GM21515 (cell line): ENCODE data around the gene NCAM1.

ENCODE experiments used
- ATAC-seq: cut with Tn5 transposase; IDR thresholded peaks from one replicate; pipeline ENCODE4 v1.9.1; 2021; ENCODE audit not compliant: unreplicated experiment

Gene NCAM1

GRCh38 chr11:113163291-113164030, 202.2 kb downstream of the NCAM1 start:
- ATAC-seq: no peak

- ATAC-seq: no peak
Measured at GRCh38 chr11:113166280-113166679, 205.1 kb downstream of the NCAM1 start.

DNA sequence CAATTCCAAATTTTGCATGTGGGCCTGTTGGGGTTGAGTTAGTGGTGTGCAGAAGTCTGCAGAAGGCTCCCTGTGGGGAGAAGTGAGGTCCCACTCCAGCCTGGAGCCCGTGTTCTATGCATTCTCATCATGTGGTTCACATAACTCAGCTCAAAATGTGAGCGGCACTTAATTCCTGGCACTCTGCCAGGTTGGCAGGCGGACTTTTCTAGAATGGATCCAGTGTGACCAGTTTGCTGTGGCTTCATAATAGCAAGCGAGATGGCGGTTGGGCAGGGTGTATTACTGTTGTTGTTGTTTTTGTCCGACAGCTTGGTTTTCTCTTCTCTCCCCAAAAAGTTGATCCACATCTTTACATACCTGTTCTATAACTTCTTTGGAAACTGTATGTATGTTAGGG, 206.4 kb downstream of the NCAM1 start:
- ATAC-seq: no peak

GRCh38 chr11:113168354-113169342, 207.4 kb downstream of the NCAM1 start:
- no peak for ATAC-seq

GRCh38 chr11:113172382-113172951, 211.2 kb downstream of the NCAM1 start:
- ATAC-seq: no peak

- no peak for ATAC-seq
Measured at GRCh38 chr11:113173126-113173525, 211.9 kb downstream of the NCAM1 start.

DNA sequence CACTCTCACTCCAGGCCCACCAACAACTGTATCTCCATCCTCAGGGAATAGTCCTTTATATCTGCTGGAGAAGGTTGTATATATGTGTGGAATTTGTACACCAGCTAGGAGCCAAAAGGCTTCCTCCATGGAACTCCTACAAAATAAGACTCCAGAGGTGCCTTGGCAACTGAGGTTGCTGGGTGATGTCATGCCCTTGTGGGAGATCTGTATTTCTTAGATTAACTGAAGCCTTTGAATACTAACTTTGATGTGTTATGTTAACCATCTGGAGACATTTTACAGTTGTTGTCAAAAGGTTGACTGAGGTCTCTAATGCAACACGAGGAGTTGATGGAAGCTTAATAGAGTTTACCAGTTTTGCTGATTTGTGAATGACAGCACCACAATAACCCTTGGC, 213.7 kb downstream of the NCAM1 start:
- no peak for ATAC-seq

- ATAC-seq: no peak
Measured at GRCh38 chr11:113176599-113177360, 215.6 kb downstream of the NCAM1 start.

DNA sequence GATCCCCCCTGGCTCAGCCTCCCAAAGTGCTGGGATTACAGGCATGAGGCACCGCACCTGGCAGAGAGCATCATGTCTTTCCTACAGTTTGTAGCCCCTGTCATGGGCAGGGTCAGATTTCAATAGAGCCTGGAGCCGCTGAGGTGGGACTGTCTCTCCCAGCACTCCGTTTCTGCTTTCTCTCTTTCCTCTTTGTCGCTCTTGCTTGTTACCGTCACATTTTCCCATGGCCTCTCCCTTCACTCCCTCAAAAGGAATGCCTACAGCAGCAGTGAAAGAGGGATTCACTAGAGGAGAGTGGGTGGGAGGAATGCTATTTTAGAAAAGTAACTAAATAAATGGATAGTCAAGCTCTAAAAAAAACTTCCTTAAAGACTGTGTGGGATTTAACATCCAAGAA, 216.5 kb downstream of the NCAM1 start:
- ATAC-seq: no peak

- ATAC-seq: no peak
Measured at GRCh38 chr11:113178381-113179070, 217.3 kb downstream of the NCAM1 start.

DNA sequence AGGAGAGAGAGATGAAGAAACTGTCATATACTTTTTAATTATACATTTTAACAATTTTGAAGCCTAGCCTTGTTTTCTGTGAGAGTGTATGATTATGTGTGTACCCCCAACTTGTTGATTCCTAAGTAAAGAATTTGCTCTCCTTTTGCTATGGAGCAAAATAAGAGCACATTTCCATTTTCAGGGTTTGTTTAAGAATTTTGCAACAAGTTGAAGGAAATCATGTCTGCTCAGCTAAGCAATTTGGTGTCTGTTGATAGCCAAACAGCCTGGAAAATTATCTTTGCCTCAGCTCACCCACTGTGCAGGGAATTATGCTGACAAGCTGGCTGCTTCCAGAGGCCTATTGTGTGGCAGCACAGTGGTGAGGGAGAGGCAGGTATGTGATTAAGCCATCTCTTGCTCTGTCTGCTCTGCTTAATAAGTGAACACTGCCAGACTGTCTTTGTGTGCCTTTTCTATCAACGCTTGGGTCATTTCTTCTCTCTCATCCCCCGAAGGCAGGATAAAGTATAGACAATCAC, 218.0 kb downstream of the NCAM1 start:
- no peak for ATAC-seq

DNA sequence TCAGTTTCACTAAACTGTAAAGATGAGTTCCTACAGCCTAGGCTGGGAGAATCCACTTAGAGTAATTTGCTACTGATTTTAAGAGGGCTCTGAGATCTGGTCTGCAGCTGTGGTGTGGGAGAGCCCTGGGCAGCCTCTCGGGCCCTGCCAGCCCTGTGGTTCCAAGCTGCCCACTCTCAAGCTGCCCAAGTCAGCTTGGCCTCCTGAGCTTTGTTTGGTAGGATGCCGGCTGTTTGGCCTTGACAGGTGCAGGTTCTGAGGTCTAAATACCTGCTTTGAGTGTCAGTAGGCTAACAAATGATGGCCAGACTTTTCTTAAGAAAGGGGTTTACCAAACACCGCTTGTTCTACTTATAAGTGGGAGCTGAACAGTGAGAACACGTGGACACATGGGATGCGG, 219.9 kb downstream of the NCAM1 start:
- ATAC-seq: no peak

- ATAC-seq: no peak
Measured at GRCh38 chr11:113182288-113182687, 221.1 kb downstream of the NCAM1 start.

DNA sequence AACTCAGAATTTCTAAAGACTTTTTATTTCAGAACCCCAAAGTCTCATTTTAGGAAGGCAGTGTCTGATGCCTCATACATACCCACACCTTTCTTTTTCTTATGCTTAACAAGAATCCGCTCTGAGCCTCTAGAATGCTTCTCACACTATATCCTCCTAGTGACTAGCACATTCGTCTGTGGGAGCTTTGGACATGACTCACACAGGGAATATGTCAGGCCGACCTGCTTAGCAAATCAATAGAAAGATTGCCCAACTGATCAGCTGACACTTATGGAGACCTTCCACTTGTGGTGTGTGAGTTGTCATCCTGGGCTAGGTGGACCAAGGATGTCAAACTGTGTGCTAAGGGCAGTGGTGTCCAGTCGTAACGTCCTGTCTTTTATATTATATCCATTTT, 223.3 kb downstream of the NCAM1 start:
- ATAC-seq: no peak

DNA sequence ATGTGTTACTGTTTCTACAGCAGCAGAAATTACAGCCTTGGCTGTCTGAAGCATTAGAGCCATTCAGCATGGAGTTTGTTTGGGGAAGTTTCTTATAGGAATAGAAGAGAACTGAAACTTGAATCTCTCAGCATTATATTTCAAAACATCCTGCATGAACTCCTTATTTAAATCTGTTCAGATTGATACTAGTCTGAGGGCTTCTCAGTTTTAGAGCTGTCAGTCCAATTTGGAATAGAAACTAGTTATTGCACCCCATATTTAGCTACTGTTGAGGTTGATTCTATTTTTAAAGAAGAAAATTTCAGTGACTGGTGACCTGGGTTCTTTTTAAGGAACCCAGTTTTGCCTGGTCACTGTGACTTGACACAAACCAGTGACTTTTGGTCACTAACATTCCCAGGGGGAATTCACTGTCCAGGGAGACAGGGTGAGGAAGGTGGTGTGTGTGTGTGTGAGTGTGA, 227.2 kb downstream of the NCAM1 start:
- no peak for ATAC-seq

DNA sequence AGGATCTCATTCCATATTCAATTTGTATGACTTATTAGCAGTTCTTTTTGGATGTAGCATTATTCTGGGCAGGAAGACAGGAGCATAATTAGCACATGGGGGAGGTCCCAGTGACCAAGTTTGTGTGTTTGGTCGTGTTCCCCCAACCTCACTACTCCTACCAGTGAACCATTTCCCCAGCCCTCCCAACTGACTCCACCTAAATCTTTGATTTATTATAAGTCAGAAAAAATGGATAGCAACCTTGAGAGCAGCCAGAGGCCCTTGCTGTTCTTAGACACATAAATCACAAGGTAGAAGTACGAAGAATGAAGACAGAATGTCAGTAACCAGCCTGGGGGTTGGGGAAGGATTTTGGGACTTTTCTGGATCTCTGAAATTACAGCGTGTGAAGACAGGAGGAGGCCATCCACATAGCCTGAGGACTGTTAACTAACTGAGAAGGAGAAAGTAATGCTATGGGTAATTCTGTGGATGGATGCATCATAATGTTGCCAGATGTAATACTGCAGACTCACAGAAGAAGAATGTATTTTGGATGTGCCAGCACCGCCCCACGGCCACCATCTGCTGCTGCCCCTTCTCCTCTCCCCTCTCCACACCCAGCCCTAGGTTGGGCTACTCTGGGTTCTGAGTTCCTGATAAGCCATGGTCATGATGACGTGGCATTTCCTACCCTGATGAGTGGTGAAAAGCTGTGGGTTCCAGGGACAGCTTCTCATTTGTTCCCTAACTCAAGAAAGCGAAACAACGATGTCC, 228.9 kb downstream of the NCAM1 start:
- no peak for ATAC-seq

DNA sequence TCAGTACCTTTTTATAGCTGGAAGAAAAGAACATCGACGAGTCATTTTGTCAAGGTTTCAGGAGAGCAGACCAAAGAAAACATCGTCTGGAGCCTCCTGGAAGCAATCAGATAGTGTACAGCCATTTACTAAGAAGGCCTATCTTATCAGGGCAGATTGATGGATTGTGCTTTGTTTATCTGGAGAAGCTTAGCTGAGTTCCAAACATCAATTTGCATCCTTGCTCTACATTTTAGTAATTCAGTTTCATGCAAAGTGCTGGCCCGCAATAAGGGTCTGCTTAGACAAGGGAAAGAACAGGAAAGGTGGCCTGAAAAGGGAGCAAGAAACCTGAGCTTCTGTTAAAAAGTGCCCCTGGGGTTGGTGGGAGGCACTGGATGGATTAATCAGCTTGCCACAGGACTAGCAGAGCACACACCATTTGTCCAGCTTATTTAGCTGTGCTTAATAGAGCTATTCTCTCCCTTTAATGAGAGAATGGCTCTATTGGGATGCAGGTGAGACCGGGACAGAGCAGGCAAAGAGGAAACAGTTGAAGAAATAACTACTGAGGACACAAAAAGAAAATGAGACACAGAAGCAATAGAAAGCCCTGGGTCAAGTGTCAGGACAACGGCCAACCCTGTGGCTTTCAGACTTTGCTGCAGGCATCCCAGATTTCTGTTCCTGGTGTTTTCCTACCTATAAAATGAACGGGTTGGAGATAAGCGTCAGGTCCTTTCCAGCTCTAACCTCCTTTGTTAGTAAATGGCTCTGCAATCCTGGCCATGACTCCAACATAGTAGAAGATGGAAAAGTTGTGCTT, 231.1 kb downstream of the NCAM1 start:
- no peak for ATAC-seq

DNA sequence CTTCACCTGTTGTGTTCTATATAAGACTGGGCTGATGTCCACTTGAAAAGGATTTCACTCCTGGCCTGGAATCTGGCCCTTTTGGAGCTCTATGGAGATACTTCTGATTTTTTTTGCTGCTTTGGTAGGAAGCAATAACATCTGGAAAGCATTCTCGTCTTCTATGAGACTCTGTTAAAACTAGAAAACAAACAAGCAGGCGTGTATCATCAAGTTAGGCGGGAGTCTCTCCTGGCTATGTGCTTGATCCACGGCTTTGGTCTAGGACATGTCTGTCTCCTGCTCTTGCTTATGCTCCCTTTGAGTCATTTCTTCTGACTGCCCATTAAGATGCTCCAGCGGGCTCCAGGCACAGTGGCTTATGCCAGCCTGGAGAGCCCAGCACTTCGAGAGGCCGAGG, 231.8 kb downstream of the NCAM1 start:
- ATAC-seq: no peak

GRCh38 chr11:113193946-113194345, 232.7 kb downstream of the NCAM1 start:
- ATAC-seq: no peak
